ENCODE measurements around the gene TBX2.

Gene TBX2

DNA sequence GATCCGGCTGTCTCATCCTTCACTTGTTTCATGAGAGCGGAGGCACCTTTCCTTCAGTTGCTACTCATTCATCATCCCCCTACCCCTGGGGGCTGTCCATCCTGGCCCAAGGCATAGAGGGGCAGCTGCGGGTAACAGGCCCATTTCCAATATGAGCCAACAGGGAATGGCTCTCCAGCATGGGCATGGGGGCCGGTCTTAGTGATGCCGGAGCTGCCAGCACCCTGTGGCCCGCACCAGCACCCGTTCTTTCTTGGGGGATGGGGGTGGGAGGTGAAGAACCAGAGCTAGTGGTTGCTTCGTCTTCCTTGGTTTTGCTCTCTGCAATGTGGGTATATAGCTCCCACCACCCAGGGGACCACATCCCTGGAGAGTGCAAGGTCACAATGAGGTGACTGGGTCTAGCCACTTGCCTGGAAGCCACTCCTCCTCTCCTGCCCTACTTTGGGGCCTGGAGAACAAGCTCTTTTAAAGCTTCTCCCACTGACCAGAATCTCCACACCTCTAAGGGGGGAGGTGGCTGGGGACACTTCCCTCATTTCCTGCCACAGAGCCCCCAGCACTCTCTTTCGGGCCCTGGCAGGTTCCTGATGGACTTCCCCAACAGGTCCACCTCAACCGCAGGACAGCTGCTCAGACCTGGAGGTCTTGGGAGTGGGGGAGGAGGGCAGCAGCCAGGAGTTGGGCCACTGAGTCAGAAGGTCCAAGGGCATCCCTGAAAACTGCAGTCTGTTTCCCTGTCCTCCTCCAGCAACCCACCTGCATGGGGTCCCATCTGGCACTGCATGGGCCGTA, 11.9 kb upstream of the TBX2 start:
- no peak for DNase-seq

DNA sequence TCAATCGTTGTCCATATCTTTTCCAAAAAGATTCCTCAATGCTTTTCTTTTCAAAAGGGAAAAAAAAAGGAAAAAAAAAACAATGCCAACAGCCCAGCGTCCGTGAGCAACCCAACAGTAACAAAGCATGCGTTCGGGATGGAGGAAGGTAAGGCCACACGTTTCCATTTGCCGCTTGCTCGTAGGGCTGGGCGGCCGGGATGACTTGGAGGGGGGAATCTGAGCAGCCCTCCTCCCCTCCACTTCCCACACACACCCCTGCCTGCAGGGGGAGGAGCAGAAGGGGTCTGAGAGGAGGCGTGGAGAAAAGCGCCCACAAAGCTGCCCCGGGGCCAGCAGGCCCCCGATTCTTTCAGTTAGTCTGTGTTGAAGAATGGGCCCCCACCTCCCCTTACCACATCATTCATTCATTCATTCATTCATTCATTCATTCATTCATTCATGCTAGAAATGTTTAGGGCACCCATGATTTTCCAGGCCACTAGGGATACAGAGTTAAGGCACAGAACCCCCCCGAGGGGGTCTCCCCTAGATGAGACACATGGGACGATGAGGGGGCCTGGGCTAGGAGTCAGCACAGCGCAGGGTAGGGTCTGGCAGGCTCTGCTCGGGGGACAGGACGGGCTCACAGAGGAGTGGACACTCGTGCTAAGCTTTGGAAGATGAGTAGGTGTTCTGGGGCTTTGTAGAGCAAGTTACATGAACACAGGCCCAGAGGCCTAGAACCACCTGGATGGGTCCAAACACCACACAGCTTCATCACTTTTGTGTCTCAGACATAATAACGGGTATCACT, 10.9 kb upstream of the TBX2 start:
- no peak for DNase-seq

- peak in 1 of 2 experiments; percentile 56 for DNase-seq
Measured at GRCh38 chr17:61389670-61390478, 9.8 kb upstream of the TBX2 start.

GRCh38 chr17:61390479-61390791, 9.2 kb upstream of the TBX2 start:
- no peak for DNase-seq

- DNase-seq = no peak
Measured at GRCh38 chr17:61391595-61392291, 7.9 kb upstream of the TBX2 start.

- no peak for DNase-seq
Measured at GRCh38 chr17:61392679-61393078, 7.0 kb upstream of the TBX2 start.

GRCh38 chr17:61393550-61393903, 6.1 kb upstream of the TBX2 start:
- DNase-seq = no peak

- no peak for DNase-seq
Measured at GRCh38 chr17:61393904-61394629, 5.6 kb upstream of the TBX2 start.

GRCh38 chr17:61394630-61395408, 4.8 kb upstream of the TBX2 start:
- no peak for DNase-seq

GRCh38 chr17:61395409-61395982, 4.1 kb upstream of the TBX2 start:
- DNase-seq = no peak

DNA sequence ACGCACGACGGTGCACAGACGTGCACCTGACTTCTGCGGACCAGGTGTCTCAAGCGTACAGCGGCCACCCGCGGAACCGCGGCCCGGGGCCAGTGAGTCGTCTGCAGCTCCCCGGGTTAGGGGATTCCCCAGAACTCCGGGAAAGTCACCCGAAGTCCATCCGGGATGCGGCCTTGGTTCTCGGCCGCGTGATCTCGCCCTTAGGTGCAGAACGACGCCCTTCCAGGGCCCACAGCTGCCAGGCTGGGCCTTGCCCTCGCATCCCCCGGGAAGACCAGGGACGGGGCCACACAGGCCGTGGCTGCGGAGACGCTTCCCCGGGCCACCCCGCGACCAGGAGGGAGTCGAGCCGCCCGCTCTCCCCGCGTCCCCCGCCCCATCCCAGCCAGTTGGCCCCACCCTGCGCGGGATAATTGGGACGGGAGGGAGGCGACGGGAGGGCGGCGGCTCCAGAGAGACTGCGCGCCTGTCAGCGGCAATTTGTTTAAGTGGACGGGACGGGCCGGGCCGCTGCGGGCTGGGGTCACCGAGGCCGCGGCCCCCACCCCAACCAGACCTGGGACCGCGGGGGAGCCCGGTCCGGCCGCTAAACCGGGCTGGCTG, 3.6 kb upstream of the TBX2 start:
- no peak for DNase-seq

- DNase-seq = no peak
Measured at GRCh38 chr17:61396586-61397085, 3.0 kb upstream of the TBX2 start.

DNA sequence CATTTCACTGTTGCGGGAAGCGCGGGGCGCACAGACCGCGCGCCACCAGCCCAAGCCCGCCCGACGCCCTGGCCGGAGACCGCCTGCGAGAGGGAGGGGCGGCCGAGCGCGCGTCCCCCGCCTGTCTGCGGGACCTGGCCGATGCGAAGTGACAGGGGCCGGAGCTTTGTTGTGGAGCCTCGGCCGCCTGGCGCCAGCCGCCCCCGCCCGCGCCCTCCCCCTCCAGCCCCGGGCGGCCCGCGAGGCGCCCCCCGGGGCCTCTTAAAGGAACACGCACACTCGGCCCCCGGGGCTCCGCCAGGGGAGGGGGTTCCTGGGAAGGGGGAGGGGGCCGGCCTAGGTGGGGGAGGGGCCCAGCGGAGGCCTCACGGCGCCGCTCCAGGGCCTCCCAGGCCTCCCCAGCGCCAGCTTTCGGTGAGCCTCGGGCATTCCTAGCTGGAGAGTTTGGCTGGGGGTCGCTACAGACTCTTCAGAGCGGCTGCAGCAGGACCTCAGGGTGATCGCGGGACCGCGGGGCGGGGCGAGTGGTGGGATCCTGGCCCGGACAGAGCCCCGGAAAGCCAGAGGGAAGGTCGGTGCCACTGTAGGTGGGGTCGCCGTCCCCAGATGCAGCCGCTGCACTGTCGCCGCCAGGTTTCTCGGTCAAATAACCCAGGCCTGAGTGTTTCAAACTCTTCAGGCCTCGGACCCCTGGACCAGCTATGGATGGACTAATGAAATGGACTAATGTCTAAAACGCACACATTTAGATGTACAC, 2.4 kb upstream of the TBX2 start:
- DNase-seq = no peak

DNA sequence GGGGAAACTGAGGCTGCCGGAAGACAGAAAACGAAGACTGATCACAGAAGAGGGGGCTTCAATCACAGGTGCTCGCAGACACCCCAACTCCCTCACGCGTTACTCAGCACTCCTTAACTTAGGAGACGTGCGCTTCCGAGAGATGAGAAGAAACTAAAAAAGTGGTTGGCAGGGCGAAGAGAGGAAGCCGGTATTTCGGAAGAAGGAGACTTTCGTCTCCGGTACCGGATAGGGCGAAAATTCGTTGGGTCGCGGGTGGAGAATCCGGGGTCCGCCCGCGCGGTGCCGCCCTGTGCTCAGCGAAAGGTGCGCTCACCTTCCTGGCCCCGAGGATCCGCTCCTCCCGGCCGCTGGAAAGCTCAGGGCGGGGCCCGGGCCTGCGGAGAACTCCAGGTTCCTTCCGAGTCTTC, 917 bp upstream of the TBX2 start:
- no peak for DNase-seq

GRCh38 chr17:61400066-61400716, 548 bp downstream of the TBX2 start:
- no peak for DNase-seq

GRCh38 chr17:61400717-61401388, 1.2 kb downstream of the TBX2 start:
- no peak for DNase-seq

- DNase-seq = no peak
Measured at GRCh38 chr17:61401389-61402072, 1.9 kb downstream of the TBX2 start.

GRCh38 chr17:61402073-61402541, 2.5 kb downstream of the TBX2 start:
- no peak for DNase-seq

Data from stimulated activated CD4-positive, alpha-beta T cell treated with anti-CD3 and anti-CD28 coated beads, Interleukin-4, amount 100 ng/mL, for 4 hours (primary cell).